ENCODE data around the gene PRR35. TPM values are rescaled to one million over a fixed set of nuclear protein-coding genes. Genes with fewer than 3 reads are reported as not detected.

Gene PRR35
- polyA plus RNA-seq, 1 experiment, result not detected

DNA sequence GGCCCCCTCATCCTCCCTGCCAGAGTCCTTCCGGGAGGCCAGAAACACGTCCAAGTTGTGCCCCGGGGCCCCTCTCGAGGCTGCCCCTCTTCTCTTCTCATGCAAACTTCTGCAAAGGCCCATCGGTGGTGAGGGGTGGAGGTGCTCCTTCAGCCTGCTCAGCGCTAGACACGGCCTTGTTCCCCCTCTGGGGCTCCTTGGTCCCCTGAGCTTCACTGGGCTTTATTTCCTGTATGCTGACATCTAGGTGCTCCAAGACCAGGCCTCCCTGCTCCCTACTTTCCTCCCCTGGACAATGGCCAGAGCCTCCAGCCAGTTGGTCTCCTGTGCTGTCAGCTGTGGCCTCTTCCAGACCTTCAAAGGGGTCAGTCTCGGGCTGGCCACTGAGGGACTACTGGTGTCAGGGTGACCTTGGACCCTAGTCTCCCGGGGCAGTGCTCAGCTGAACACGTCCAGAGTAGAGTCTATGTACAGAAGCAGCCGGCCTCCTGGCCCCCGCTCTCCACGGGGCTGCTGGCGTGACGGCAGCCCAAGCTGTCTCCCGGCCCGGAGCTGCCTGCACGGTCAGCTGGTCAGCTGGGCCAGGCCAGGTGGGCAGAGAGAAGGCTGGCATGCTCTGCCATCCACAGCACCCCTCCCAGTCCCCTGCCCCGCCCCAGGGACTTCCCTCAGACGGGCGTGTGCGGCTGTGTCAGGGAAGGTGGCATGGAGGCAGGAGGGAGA, 1.7 kb upstream of the PRR35 start:
- TF ChIP-seq, protein P1, sequence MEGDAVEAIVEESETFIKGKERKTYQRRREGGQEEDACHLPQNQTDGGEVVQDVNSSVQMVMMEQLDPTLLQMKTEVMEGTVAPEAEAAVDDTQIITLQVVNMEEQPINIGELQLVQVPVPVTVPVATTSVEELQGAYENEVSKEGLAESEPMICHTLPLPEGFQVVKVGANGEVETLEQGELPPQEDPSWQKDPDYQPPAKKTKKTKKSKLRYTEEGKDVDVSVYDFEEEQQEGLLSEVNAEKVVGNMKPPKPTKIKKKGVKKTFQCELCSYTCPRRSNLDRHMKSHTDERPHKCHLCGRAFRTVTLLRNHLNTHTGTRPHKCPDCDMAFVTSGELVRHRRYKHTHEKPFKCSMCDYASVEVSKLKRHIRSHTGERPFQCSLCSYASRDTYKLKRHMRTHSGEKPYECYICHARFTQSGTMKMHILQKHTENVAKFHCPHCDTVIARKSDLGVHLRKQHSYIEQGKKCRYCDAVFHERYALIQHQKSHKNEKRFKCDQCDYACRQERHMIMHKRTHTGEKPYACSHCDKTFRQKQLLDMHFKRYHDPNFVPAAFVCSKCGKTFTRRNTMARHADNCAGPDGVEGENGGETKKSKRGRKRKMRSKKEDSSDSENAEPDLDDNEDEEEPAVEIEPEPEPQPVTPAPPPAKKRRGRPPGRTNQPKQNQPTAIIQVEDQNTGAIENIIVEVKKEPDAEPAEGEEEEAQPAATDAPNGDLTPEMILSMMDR (IDR thresholded peaks at IDR 0.05; ENCODE audit: low read depth, low read length), result no peak
- peaks cover 31% of the 10 kb centered on the region for H3K27me3 ChIP-seq (ENCODE audit: control insufficient read depth, insufficient read depth, low read length)
- no peak for DNase-seq (ENCODE audit: low read depth, low spot score)
- H3K9me3 ChIP-seq (ENCODE audit: control insufficient read depth, insufficient read depth, low read length), result peaks cover 3% of the 10 kb centered on the region; the same call in 1 of the 2 replicates
- CTCF ChIA-PET, result no interaction called here
- H3K27ac ChIP-seq (ENCODE audit: low read depth, low read length), result no peak overlapping the region
- POLR2A ChIA-PET, result interaction anchor here (0.5 kb wide), 1 partner anchor 1147 kb away, joined by 3 read pairs; no protein-coding TSS in a partner anchor
- no peak overlapping the region for H3K4me3 ChIP-seq (ENCODE audit: low read depth, low read length)

DNA sequence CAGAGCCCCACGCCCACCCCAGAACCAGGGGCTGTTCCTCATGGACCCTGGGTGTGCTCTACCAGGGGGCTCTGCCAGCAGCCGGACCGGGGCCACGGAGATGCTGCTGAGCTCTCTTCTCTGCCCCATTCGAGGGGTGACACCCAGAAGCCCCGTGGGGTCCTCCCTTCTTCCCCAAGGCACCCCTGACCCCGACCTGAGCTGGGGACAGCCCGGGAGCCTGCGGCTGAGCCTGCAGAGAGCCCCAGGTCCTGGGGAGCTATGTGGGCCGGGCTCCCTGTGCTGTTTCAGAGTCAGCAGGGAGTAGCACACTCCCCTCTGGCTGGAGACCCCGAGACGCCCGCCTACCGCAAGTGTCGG, 1.2 kb upstream of the PRR35 start:
- POLR2A ChIA-PET, result no interaction called here
- TF ChIP-seq, protein P1 (IDR thresholded peaks at IDR 0.05; ENCODE audit: low read depth, low read length), result no peak
- peaks cover 31% of the 10 kb centered on the region for H3K27me3 ChIP-seq (ENCODE audit: control insufficient read depth, insufficient read depth, low read length)
- CTCF ChIA-PET, result no interaction called here
- no peak overlapping the region for H3K4me3 ChIP-seq (ENCODE audit: low read depth, low read length)
- DNase-seq (ENCODE audit: low read depth, low spot score), result no peak
- no peak overlapping the region for H3K27ac ChIP-seq (ENCODE audit: low read depth, low read length)
- H3K9me3 ChIP-seq (ENCODE audit: control insufficient read depth, insufficient read depth, low read length), result peaks cover 3% of the 10 kb centered on the region; the same call in 1 of the 2 replicates

DNA sequence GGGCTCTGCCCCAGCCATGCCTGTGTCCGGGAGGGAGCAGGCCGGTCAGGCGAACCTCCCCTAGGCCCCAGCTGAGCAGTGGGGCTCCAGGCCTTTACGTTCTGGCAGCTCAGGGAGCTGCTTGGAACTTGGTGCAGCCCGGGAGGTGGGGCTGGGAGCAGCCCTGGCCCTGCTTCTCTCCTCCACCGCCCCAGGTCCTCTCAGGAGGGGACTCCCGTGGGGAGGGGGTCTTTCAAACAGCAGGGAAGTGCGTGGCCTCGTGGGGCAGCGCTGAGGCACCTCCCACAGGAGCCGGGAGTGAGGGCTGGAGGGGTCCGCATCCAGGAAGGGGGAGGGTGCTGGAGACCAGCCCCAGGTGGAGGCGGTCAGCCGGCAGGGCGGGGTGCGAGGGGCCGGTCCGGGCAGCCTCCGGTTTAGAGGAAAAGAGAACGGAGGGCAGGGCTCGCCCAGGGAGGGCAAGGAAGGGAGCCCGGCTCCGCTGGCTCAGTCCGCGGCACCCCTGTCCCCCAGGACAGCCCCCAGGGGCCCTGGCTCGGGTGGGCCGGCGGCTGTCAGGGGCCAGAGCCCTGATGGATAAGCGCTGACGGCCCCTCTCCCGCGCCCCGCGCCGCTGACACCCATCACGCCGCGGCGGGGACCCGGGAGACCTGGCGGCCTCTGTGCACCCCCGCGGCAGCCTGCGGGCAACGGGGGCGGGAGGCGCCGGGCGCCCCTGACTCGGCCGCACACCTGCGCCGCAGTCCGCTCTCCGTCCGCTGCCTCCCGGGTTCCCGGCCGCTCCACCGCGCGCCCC, 587 bp upstream of the PRR35 start:
- no peak for DNase-seq (ENCODE audit: low read depth, low spot score)
- ChIA-PET POLR2A (no interaction called here), CTCF (no interaction called here)
- H3K27me3 ChIP-seq (ENCODE audit: control insufficient read depth, insufficient read depth, low read length), result peaks cover 31% of the 10 kb centered on the region
- H3K27ac ChIP-seq (ENCODE audit: low read depth, low read length), result no peak overlapping the region
- no peak overlapping the region for H3K4me3 ChIP-seq (ENCODE audit: low read depth, low read length)
- TF ChIP-seq, protein P1 (IDR thresholded peaks at IDR 0.05; ENCODE audit: low read depth, low read length), result no peak
- H3K9me3 ChIP-seq (ENCODE audit: control insufficient read depth, insufficient read depth, low read length), result peaks cover 3% of the 10 kb centered on the region; the same call in 1 of the 2 replicates

- CTCF ChIA-PET, result no interaction called here
- Histone ChIP-seq H3K4me3 (ENCODE audit: low read depth, low read length) (no peak overlapping the region), H3K27me3 (ENCODE audit: control insufficient read depth, insufficient read depth, low read length) (peaks cover 31% of the 10 kb centered on the region), H3K9me3 (ENCODE audit: control insufficient read depth, insufficient read depth, low read length) (peaks cover 3% of the 10 kb centered on the region; the same call in 1 of the 2 replicates), H3K27ac (ENCODE audit: low read depth, low read length) (no peak overlapping the region)
- POLR2A ChIA-PET, result no interaction called here
- DNase-seq (ENCODE audit: low read depth, low spot score), result no peak
- TF ChIP-seq, protein P1 (IDR thresholded peaks at IDR 0.05; ENCODE audit: low read depth, low read length), result no peak
These were observed 663 bp downstream of the PRR35 start for GRCh38 chr16:560701-561412.

Data from AG04450 (cell line).